Measurements from ENCODE around the gene FUS.
"Not testable (repeated sequence)": the region's sequence is repeated elsewhere in the genome, so short reads cannot be mapped to it uniquely, and the experiment has no call there.

The FUS gene

GRCh38 chr16:31145398-31145990 is 34.4 kb upstream of the FUS start:
- H3K4me3 ChIP-seq (ENCODE audit: low read depth, low read length) = no peak overlapping the region
- TF ChIP-seq CTCF (IDR thresholded peaks at IDR 0.05; ENCODE audit: low read depth, low read length, missing control alignments) = no peak
- in situ Hi-C loops (cut with HindIII; ENCODE audit: low sequenced_read_pairs) = no loop called here
- no peak for DNase-seq (ENCODE audit: low read depth)

DNA sequence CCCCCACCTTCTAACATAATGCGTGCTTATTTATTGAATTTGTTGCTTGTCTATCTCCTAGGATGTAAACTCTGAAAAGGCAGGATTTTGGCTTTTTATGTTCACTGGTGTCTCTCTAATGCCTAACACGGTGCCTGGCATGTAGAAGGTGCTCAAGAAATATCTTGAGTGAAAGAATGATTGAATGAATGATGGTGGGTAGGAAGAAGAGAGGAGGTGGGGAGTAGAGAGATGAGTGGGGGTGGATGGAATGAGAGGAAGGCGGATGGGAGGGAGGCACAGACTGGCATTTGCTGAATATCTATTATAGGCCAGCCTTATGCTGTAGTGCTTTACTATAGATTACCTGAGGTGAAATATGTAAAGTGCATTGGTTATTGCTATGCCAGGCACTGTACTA is 32.4 kb upstream of the FUS start:
- no peak for DNase-seq (ENCODE audit: low read depth)
- in situ Hi-C loops (cut with HindIII; ENCODE audit: low sequenced_read_pairs) = no loop called here
- no peak for TF ChIP-seq CTCF (IDR thresholded peaks at IDR 0.05; ENCODE audit: low read depth, low read length, missing control alignments)

GRCh38 chr16:31148281-31148728 is 31.6 kb upstream of the FUS start:
- in situ Hi-C loops (cut with HindIII; ENCODE audit: low sequenced_read_pairs) = no loop called here
- no peak for DNase-seq (ENCODE audit: low read depth)
- H3K4me3 ChIP-seq (ENCODE audit: low read depth, low read length) = no peak overlapping the region
- TF ChIP-seq CTCF (IDR thresholded peaks at IDR 0.05; ENCODE audit: low read depth, low read length, missing control alignments) = no peak

More for the DNA sequence above, 32.4 kb upstream of the FUS start:
- no peak overlapping the region for H3K4me3 ChIP-seq (ENCODE audit: low read depth, low read length)

DNA sequence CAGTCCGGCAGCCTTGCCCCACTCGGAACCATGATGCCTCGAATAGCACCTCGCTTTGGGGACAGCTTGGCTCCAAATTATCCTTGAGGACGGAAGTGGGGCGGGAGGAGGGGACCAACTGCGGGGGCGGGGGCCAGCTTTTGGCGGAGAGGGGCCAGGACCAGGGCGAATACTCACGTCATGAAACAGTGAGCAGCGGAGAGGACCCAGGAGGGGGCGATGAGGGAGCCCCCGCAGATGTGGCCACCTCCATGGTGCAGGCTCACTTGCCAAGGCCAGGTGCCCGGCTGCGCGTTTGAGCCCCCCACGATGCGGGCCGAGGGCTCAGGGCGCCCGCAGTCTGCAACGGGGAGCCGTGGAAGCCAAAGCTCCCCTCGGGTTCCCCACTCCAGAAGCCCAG is 31.0 kb upstream of the FUS start:
- no peak for DNase-seq (ENCODE audit: low read depth)
- no peak overlapping the region for H3K4me3 ChIP-seq (ENCODE audit: low read depth, low read length)
- TF ChIP-seq CTCF (IDR thresholded peaks at IDR 0.05; ENCODE audit: low read depth, low read length, missing control alignments) = no peak
- in situ Hi-C loops (cut with HindIII; ENCODE audit: low sequenced_read_pairs) = no loop called here

GRCh38 chr16:31149332-31149731 is 30.6 kb upstream of the FUS start:
- H3K4me3 ChIP-seq (ENCODE audit: low read depth, low read length) = no peak overlapping the region
- DNase-seq (ENCODE audit: low read depth) = no peak
- in situ Hi-C loops (cut with HindIII; ENCODE audit: low sequenced_read_pairs) = no loop called here
- TF ChIP-seq CTCF (IDR thresholded peaks at IDR 0.05; ENCODE audit: low read depth, low read length, missing control alignments) = no peak

DNA sequence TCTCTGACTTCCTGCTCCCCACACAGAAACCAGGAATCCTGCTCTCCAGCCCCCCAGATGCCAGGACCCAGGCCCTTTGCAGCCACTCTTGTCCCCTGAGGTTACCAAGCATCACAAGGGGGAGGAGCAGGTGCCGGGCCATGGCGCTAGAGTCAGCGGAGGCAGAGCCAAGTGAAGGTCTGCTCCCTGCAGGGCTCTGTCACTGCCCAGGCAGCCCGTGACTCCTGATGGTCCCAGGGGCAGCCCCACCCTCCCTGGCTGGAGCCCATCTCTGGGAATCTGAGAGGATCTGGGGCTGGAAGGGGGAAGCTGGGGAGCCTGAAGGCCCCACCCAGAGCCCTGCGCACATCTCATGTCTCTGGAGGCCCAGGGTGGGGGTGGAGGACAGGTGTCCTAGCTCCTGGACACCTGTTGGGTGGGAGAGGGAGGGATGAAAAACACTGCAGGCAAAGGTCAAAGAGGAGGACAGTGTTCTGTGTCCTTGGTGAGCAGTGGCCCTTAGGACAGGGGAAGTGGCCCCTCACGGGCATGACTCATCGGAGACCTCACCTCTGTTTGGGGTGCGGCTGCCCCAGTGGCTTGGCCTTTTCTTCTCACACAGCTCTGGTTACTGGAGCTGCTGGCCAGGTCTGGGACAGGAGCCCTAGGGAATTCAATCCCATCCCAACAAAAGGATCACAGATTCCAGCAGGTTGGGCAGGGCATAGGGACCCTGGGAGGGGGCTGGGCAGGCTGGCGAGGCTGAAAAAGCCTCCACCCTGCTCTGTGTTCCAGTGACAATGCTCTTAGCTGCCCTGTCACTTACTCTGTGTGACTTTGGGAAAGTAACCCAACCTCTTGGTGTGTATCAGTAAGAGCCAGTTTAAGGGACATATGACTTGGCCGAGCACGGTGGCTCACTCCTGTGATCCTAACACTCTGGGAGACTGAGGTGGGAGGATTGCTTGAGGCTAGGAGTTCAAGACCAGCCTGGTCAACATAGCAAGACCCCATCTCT is 29.7 kb upstream of the FUS start, which contains the start of gene PRSS36:
PRSS36 (minus strand) TSS at position 173 of the 997 bp plus-strand sequence; CDS start at position 142, 31 bp downstream.
- no peak for TF ChIP-seq CTCF (IDR thresholded peaks at IDR 0.05; ENCODE audit: low read depth, low read length, missing control alignments)
- H3K4me3 ChIP-seq (ENCODE audit: low read depth, low read length) = no peak within 1 kb of the TSS
- in situ Hi-C loops (cut with HindIII; ENCODE audit: low sequenced_read_pairs) = no loop called here
- DNase-seq (ENCODE audit: low read depth) = no peak

DNA sequence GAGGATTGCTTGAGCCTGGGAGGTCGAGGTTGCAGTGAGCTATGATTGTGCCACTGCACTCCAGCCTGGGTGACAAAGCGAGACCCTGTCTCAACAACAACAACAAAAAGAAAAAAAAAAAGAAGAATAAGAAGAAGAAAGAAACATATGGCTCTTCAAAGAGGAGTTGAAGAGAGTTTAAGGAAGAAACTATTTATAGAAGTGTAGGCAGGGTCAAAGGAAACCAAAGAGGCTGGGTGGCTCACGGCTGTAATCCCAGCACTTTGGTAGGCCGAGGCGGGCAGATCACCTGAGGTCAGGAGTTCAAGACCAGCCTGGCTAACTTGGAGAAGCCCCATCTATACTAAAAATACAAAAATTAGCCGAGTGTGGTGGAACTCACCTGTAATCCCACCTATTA is 29.0 kb upstream of the FUS start:
- in situ Hi-C loops (cut with HindIII; ENCODE audit: low sequenced_read_pairs); H3K4me3 ChIP-seq (ENCODE audit: low read depth, low read length); DNase-seq (ENCODE audit: low read depth): not testable (repeated sequence)

All from astrocyte of the cerebellum (primary cell).